HG02840 (cell line): Measurements from ENCODE around the gene KCNQ1.

Experiments
- ATAC-seq: cut with Tn5 transposase; IDR thresholded peaks from one replicate; pipeline ENCODE4 v1.9.1; 2021; ENCODE audit warnings: mild to moderate bottlenecking, moderate library complexity, moderate number of reproducible peaks; ENCODE audit not compliant: unreplicated experiment, low FRiP score

KCNQ1 gene

GRCh38 chr11:2718817-2719438 lies 274.1 kb downstream of the KCNQ1 start:
- no peak for ATAC-seq

- no peak for ATAC-seq
Measured at GRCh38 chr11:2719831-2720590, 275.2 kb downstream of the KCNQ1 start.

- ATAC-seq = no peak
Measured at GRCh38 chr11:2721210-2721916, 276.6 kb downstream of the KCNQ1 start.

- no peak for ATAC-seq
Measured at GRCh38 chr11:2722955-2723354, 278.1 kb downstream of the KCNQ1 start.

GRCh38 chr11:2724104-2724503 lies 279.3 kb downstream of the KCNQ1 start:
- ATAC-seq = no peak

- no peak for ATAC-seq
Measured at GRCh38 chr11:2724653-2725367, 280.0 kb downstream of the KCNQ1 start.

GRCh38 chr11:2725368-2726300 lies 280.8 kb downstream of the KCNQ1 start:
- ATAC-seq = no peak

GRCh38 chr11:2726964-2727363 lies 282.2 kb downstream of the KCNQ1 start:
- no peak for ATAC-seq

GRCh38 chr11:2728128-2728662 lies 283.4 kb downstream of the KCNQ1 start:
- ATAC-seq = no peak

- no peak for ATAC-seq
Measured at GRCh38 chr11:2728663-2729332, 284.0 kb downstream of the KCNQ1 start.

GRCh38 chr11:2729841-2730240 lies 285.0 kb downstream of the KCNQ1 start:
- no peak for ATAC-seq

- ATAC-seq = no peak
Measured at GRCh38 chr11:2730272-2731129, 285.7 kb downstream of the KCNQ1 start.

GRCh38 chr11:2731130-2732125 lies 286.6 kb downstream of the KCNQ1 start:
- no peak for ATAC-seq

- ATAC-seq = no peak
Measured at GRCh38 chr11:2732261-2732939, 287.6 kb downstream of the KCNQ1 start.

GRCh38 chr11:2732940-2733628 lies 288.3 kb downstream of the KCNQ1 start:
- ATAC-seq = no peak
